Uterus (tissue), 4 donors: ENCODE results near the gene ADRA2B. TPM values are rescaled to one million over a fixed set of nuclear protein-coding genes. Genes with fewer than 3 reads are reported as not detected.

ENCODE experiments used
- DNase-seq, 2 donors: peaks; one replicate each; pipeline ENCODE4 v3.0.0-alpha.2; 2019 to 2020
- H3K27ac ChIP-seq, 2 donors: fragments of 200-600 bp; sonication (generic); 1 replicate in 1 of 2; 2 replicates in 1 of 2; pipeline ENCODE4 v1.5.1; 2016 to 2018
- H3K27me3 ChIP-seq, 2 donors: fragments of 200-600 bp; sonication (generic); one replicate each; pipeline ENCODE4 v1.5.1; 2018 to 2019; ENCODE audit warnings: control low read depth in 1 of 2
- H3K36me3 ChIP-seq, 2 donors: fragments of 200-600 bp; sonication (generic); one replicate each; pipeline ENCODE4 v1.5.1; 2019; ENCODE audit warnings: control low read depth in 1 of 2
- H3K4me1 ChIP-seq, 2 donors: fragments of 200-600 bp; sonication (generic); one replicate each; pipeline ENCODE4 v1.5.1; 2018 to 2019; ENCODE audit warnings: control low read depth in 1 of 2
- H3K4me3 ChIP-seq, 2 donors: fragments of 200-600 bp; sonication (generic); 1 replicate in 1 of 2; 2 replicates in 1 of 2; pipeline ENCODE4 v1.5.1; 2018 to 2019; ENCODE audit warnings: mild to moderate bottlenecking in 1 of 2
- H3K9me3 ChIP-seq, 2 donors: fragments of 200-600 bp; sonication (generic); one replicate each; pipeline ENCODE4 v1.5.1; 2019; ENCODE audit warnings: control low read depth in 1 of 2
- POLR2A ChIP-seq, 2 donors: fragments of 450-650 bp; IDR thresholded peaks; one replicate each; pipeline ENCODE4 v1.6.1; 2016; ENCODE audit warnings: antibody characterized with exemption in 2 of 2, mild to moderate bottlenecking in 1 of 2, moderate library complexity in 1 of 2
- intact Hi-C: fragments of 100-400 bp; cut with DNase I; formaldehyde crosslinking; loops from one replicate; pipeline ENCODE4 v1.15.1; 2023; ENCODE audit warnings: low total_unique reads
- total RNA-seq, 4 donors: library from RNA; depleted of rRNA in 3 of 4; stranded (reverse); fragments of >200 nt in 3 of 4; gene quantifications; one replicate each; pipeline versions ENCODE4 v1.1.0 to v1.2.4, GENCODE V29; 2014 to 2023
- TF ChIP-seq, protein P1 (sequence below), 4 experiments: fragments of 200-600 bp in 2 of 4; fragments of 450-650 bp in 2 of 4; sonication (generic) in 2 of 4; IDR thresholded peaks; one replicate each; pipeline ENCODE4 v1.5.1; 2016 to 2019; ENCODE audit warnings: antibody characterized with exemption in 4 of 4, mild to moderate bottlenecking in 2 of 4, moderate library complexity in 1 of 4
- donor health status: DM: yes; HTN: yes; CAD: no.

ADRA2B gene
- total RNA-seq, 4 donors from 2014 or later = 0.51 to 5.4 (median 2.6) TPM; not detected in 1

- Histone ChIP-seq H3K27ac (no peak overlapping the region), H3K4me3 (no peak overlapping the region), H3K27me3 (no peaks in the 10 kb centered on the region), H3K36me3 (no peaks in the 10 kb centered on the region), H3K4me1 (no peaks in the 10 kb centered on the region), H3K9me3 (no peaks in the 10 kb centered on the region)
- TF ChIP-seq POLR2A (IDR thresholded peaks at IDR 0.05) = no peak
- TF ChIP-seq, protein P1, sequence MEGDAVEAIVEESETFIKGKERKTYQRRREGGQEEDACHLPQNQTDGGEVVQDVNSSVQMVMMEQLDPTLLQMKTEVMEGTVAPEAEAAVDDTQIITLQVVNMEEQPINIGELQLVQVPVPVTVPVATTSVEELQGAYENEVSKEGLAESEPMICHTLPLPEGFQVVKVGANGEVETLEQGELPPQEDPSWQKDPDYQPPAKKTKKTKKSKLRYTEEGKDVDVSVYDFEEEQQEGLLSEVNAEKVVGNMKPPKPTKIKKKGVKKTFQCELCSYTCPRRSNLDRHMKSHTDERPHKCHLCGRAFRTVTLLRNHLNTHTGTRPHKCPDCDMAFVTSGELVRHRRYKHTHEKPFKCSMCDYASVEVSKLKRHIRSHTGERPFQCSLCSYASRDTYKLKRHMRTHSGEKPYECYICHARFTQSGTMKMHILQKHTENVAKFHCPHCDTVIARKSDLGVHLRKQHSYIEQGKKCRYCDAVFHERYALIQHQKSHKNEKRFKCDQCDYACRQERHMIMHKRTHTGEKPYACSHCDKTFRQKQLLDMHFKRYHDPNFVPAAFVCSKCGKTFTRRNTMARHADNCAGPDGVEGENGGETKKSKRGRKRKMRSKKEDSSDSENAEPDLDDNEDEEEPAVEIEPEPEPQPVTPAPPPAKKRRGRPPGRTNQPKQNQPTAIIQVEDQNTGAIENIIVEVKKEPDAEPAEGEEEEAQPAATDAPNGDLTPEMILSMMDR (IDR thresholded peaks at IDR 0.05) = no peak
- no peak for DNase-seq
- intact Hi-C loops = no loop called here
Observed at GRCh38 chr2:96135171-96135570, 18.8 kb upstream of the ADRA2B start.

- no peaks in the 10 kb centered on the region for H3K27me3 ChIP-seq
- H3K4me3 ChIP-seq = no peak overlapping the region
- no peaks in the 10 kb centered on the region for H3K4me1 ChIP-seq
- intact Hi-C loops = no loop called here
- H3K36me3 ChIP-seq = no peaks in the 10 kb centered on the region
- no peak overlapping the region for H3K27ac ChIP-seq
- no peak for DNase-seq
- TF ChIP-seq, protein P1 (IDR thresholded peaks at IDR 0.05) = no peak
- TF ChIP-seq POLR2A (IDR thresholded peaks at IDR 0.05) = no peak
- no peaks in the 10 kb centered on the region for H3K9me3 ChIP-seq
Observed at GRCh38 chr2:96134421-96134820, 18.1 kb upstream of the ADRA2B start.

DNA sequence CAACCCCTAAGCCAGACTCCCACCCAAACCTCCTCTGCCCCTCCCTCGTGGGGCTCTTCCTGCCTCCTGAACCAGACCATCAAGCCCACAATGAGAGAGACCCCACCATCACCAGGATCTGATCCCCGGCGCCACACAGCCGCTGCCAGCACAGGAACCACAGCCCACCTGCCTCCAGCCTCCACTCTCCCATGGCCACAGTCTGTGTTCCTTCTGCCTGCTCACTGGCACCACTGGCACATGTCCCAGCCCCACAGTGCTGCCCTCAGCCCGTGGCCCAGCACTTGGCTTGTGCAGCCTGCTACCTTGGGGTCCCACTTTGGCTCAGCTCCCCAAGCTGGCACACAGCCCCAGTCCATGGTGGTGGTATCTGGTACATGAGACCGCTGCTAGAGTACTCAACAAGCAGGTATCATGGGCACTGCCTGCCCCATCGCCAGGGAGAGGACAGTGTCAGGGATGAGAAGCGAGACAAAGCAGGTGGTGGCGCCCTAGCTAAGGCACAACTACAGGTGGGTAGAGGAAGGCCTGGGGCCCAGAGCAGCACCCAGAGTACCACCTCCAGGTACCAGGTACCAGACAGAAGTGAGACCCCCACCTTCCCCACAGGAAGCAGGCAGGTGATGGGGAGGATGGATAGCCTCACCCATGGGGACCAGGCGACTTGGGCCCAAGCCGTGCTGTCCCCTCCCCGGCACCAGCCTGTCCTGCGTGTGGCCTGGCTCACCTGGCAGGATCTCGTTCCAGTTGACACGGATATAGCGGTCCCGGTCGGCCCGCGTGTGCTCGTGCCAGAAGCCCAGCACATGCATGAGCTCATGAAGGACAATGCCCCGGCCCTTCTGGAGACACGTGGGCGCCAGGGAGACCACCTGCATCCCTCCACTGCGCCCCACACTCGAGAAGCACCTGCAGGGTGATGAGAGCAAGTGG is 15.7 kb upstream of the ADRA2B start:
- H3K4me1 ChIP-seq = no peaks in the 10 kb centered on the region
- TF ChIP-seq POLR2A (IDR thresholded peaks at IDR 0.05) = no peak
- TF ChIP-seq, protein P1 (IDR thresholded peaks at IDR 0.05) = no peak
- H3K4me3 ChIP-seq = no peak overlapping the region
- no peaks in the 10 kb centered on the region for H3K36me3 ChIP-seq
- H3K27me3 ChIP-seq = no peaks in the 10 kb centered on the region
- intact Hi-C loops = no loop called here
- DNase-seq = no peak
- no peaks in the 10 kb centered on the region for H3K9me3 ChIP-seq
- H3K27ac ChIP-seq = no peak overlapping the region

DNA sequence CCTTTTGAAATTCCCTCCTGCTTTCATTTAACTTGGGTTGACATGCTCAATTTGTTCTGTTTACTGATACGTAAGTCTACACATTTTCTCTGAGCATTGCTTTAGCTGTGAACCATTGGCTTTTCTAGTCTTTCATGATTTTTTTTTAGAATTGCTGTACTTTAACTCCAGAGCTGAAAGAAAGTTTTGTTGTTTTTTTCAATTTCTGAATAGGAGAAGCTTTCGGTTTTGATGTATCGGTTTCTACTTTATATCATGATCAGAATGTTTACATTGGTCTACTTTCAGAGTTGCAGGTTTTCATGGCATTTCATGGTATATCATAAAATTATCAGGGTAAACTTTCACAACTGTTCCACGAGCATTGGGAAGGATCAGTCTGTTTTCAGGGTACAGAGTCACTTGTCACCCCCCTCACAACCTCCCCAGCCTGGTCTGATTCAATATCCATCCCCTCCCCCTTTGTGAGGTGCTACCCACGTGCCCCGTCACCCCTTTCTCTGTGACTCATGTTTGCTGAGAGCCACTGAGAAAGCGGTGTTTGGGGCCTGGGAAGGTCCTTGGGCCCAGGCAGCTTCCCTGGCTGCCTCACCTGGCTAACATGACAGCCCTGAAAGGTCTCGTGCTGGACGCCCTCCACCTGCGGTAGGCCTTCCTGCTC is 14.9 kb upstream of the ADRA2B start:
- Histone ChIP-seq H3K4me3 (no peak overlapping the region), H3K27ac (no peak overlapping the region), H3K4me1 (no peaks in the 10 kb centered on the region), H3K27me3 (no peaks in the 10 kb centered on the region), H3K9me3 (no peaks in the 10 kb centered on the region), H3K36me3 (no peaks in the 10 kb centered on the region)
- no peak for TF ChIP-seq POLR2A (IDR thresholded peaks at IDR 0.05)
- TF ChIP-seq, protein P1 (IDR thresholded peaks at IDR 0.05) = no peak
- intact Hi-C loops = no loop called here
- no peak for DNase-seq

DNA sequence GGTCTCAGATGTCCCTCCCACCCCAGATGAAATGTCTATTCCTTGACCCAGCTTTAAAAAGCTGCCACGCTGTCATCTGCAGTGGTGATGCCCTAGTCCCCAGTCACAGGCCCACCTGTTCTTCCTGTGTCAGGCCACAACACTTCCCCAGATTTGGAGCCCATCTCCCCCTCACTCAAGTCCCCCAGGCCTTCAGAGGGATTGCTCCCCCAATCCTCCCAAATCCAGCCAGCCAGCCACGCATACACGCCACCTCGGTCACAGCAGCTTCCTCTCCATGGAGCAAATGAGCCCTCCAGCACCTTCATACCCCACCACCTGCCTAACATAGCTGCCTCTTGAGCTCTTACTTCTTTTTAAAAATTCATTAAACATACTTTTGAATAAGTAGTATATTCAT is 14.1 kb upstream of the ADRA2B start:
- intact Hi-C loops = no loop called here
- Histone ChIP-seq H3K4me3 (no peak overlapping the region), H3K36me3 (no peaks in the 10 kb centered on the region), H3K9me3 (no peaks in the 10 kb centered on the region), H3K27me3 (no peaks in the 10 kb centered on the region), H3K27ac (no peak overlapping the region), H3K4me1 (no peaks in the 10 kb centered on the region)
- DNase-seq = no peak
- TF ChIP-seq, protein P1 (IDR thresholded peaks at IDR 0.05) = no peak
- TF ChIP-seq POLR2A (IDR thresholded peaks at IDR 0.05) = no peak
